Ovary (tissue), 3 donors: ENCODE results near the gene CXCL3.

Experiments
- CTCF ChIP-seq, 3 donors: fragments of 450-650 bp in 2 of 3; fragments of 200-600 bp in 1 of 3; IDR thresholded peaks; one replicate each; pipeline versions ENCODE4 v1.5.1 to v1.8.0; 2016 to 2022; ENCODE audit warnings: antibody characterized with exemption in 3 of 3, mild to moderate bottlenecking in 1 of 3
- POLR2A ChIP-seq: fragments of 450-650 bp; IDR thresholded peaks from one replicate; pipeline ENCODE4 v1.6.1; 2017; ENCODE audit warnings: antibody characterized with exemption, mild to moderate bottlenecking, moderate library complexity
- donor health status: DM: no; HTN: no; CAD: no.

DNA sequence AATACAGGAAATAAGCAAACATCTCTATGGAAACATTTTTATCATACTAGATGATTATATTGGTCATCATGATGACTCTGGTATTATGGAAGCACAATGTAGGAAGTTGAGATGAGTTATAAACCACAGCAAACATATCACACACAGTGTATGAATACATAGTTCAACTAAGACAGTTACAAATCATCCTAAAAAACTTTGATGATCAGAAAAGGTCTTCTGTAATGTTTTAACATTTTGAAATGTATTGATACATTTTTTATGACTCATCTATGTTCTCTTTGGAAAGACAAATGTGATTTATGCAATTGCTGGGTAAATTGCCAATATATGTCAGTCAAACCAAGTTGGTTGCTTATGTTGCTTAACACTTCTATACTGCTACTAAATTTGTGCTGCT lies 4.8 kb downstream of the CXCL3 start:
- TF ChIP-seq CTCF (IDR thresholded peaks at IDR 0.05) (no peak), POLR2A (no peak)
